ENCODE results near the gene APOBEC3F. TPM values are rescaled to one million over a fixed set of nuclear protein-coding genes. Genes with fewer than 3 reads are reported as not detected.
"Not testable (repeated sequence)": the region's sequence is repeated elsewhere in the genome, so short reads cannot be mapped to it uniquely, and the experiment has no call there.

Gene APOBEC3F
- total and polyA plus RNA-seq, 8 donors = 0.89 to 8.2 (median 4.1) TPM; not detected in 1

GRCh38 chr22:39039306-39040126 lies 1.1 kb upstream of the APOBEC3F start:
- H3K4me3 ChIP-seq = peak overlapping the region in 1 of 4 donors; percentile 63

GRCh38 chr22:39040155-39040537 lies 518 bp upstream of the APOBEC3F start:
- Histone ChIP-seq H3K4me3 (peak overlapping the region; percentile 59 to 75 (median 61)), H3K36me3 (peaks cover 0 to 14% (median 10%) of the 10 kb centered on the region in 4 donors), H3K4me1 (peaks cover 8 to 23% (median 16%) of the 10 kb centered on the region in 4 donors), H3K27ac (peak overlapping the region; percentile 70 to 94 (median 90))
- intact Hi-C loops (cut with DNase I; ENCODE audit: low total_unique reads); H3K27me3 ChIP-seq; DNase-seq; H3K9me3 ChIP-seq: not testable (repeated sequence)
- 30 to 39% (median 35%) methylated on average over 6 to 14 of the region's 14 CpGs for WGBS, 5 donors

More at GRCh38 chr22:39039306-39040126, 1.1 kb upstream of the APOBEC3F start:
- Histone ChIP-seq H3K27ac (peak overlapping the region in 4 of 5 donors; percentile 89 to 94 (median 90)), H3K27me3 (no peaks in the 10 kb centered on the region), H3K36me3 (peaks cover 0 to 10% (median 9%) of the 10 kb centered on the region in 4 donors), H3K4me1 (peaks cover 8 to 23% (median 16%) of the 10 kb centered on the region in 4 donors), H3K9me3 (no peaks in the 10 kb centered on the region)
- intact Hi-C loops (cut with DNase I; ENCODE audit: low total_unique reads) = no loop called here
- WGBS, 5 donors = 88 to 92% (median 90%) methylated on average over 19 of the region's 19 CpGs
- DNase-seq = no peak
- TF ChIP-seq POLR2AphosphoS5 (IDR thresholded peaks at IDR 0.05) = no peak
- no peak for TF ChIP-seq CTCF (IDR thresholded peaks at IDR 0.05)
- no peak for TF ChIP-seq POLR2A (IDR thresholded peaks at IDR 0.05)
- no peak for TF ChIP-seq EP300 (IDR thresholded peaks at IDR 0.05)

- Histone ChIP-seq H3K36me3 (peaks cover 0 to 26% (median 19%) of the 10 kb centered on the region in 4 donors), H3K27me3 (no peaks in the 10 kb centered on the region), H3K27ac (peak overlapping the region in 2 of 5 donors; percentile 90 to 91), H3K9me3 (no peaks in the 10 kb centered on the region), H3K4me3 (peak overlapping the region in 1 of 4 donors; percentile 63), H3K4me1 (peaks cover 8 to 23% (median 16%) of the 10 kb centered on the region in 4 donors)
- 90 to 98% (median 94%) methylated on average over 7 of the region's 7 CpGs for WGBS, 5 donors
- no peak for DNase-seq
- no peak for TF ChIP-seq EP300 (IDR thresholded peaks at IDR 0.05)
- TF ChIP-seq CTCF (IDR thresholded peaks at IDR 0.05) = no peak
- TF ChIP-seq POLR2AphosphoS5 (IDR thresholded peaks at IDR 0.05) = no peak
- TF ChIP-seq POLR2A (IDR thresholded peaks at IDR 0.05) = no peak
- intact Hi-C loops (cut with DNase I; ENCODE audit: low total_unique reads) = no loop called here
Measured at GRCh38 chr22:39041908-39042307, 1.2 kb downstream of the APOBEC3F start.

- peaks cover 8 to 23% (median 16%) of the 10 kb centered on the region in 4 donors for H3K4me1 ChIP-seq
- H3K4me3 ChIP-seq; intact Hi-C loops (cut with DNase I; ENCODE audit: low total_unique reads); H3K27ac ChIP-seq; DNase-seq; H3K27me3 ChIP-seq; H3K9me3 ChIP-seq: not testable (repeated sequence)
- WGBS, 5 donors = 82 to 96% (median 91%) methylated on average over 13 to 18 of the region's 18 CpGs
- H3K36me3 ChIP-seq = peaks cover 0 to 26% (median 19%) of the 10 kb centered on the region in 4 donors
Measured at GRCh38 chr22:39043063-39043462, 2.4 kb downstream of the APOBEC3F start.

- H3K36me3 ChIP-seq = peaks cover 0 to 26% (median 19%) of the 10 kb centered on the region in 4 donors
Measured at GRCh38 chr22:39045136-39045535, 4.5 kb downstream of the APOBEC3F start.

GRCh38 chr22:39049486-39049885 lies 8.8 kb downstream of the APOBEC3F start:
- H3K27ac ChIP-seq; H3K27me3 ChIP-seq; H3K4me3 ChIP-seq; intact Hi-C loops (cut with DNase I; ENCODE audit: low total_unique reads); H3K4me1 ChIP-seq; H3K9me3 ChIP-seq; DNase-seq: not testable (repeated sequence)
- 47 to 64% (median 56%) methylated on average over 7 of the region's 7 CpGs for whole genome bisulfite sequencing, 5 donors
- H3K36me3 ChIP-seq = peaks cover 0 to 16% (median 10%) of the 10 kb centered on the region in 4 donors

More at GRCh38 chr22:39045136-39045535, 4.5 kb downstream of the APOBEC3F start:
- WGBS, 5 donors = 75 to 87% (median 82%) methylated on average over 12 to 14 of the region's 14 CpGs
- H3K27me3 ChIP-seq; DNase-seq; intact Hi-C loops (cut with DNase I; ENCODE audit: low total_unique reads); H3K9me3 ChIP-seq; H3K4me3 ChIP-seq; H3K27ac ChIP-seq: not testable (repeated sequence)
- peaks cover 8 to 15% (median 13%) of the 10 kb centered on the region in 4 donors for H3K4me1 ChIP-seq

- intact Hi-C loops (cut with DNase I; ENCODE audit: low total_unique reads); H3K4me1 ChIP-seq; H3K27ac ChIP-seq; H3K9me3 ChIP-seq; DNase-seq; H3K27me3 ChIP-seq; H3K4me3 ChIP-seq; H3K36me3 ChIP-seq: not testable (repeated sequence)
- WGBS, 5 donors = 70 to 84% (median 79%) methylated on average over 11 to 16 of the region's 18 CpGs
Measured at GRCh38 chr22:39051844-39052495, 11.3 kb downstream of the APOBEC3F start.

Data from stomach (tissue), 9 donors.